K562 (cell line): ENCODE data around the gene SCN1B. TPM values are rescaled to one million over a fixed set of nuclear protein-coding genes. Genes with fewer than 3 reads are reported as not detected.

Experiments used
- HMGN3 ChIP-seq: IDR thresholded peaks from 2 replicates; pipeline ENCODE4 v1.6.1; 2011; ENCODE audit warnings: borderline replicate concordance, low read depth, mild to moderate bottlenecking, mixed read lengths, low read length; ENCODE audit not compliant: insufficient read length; ENCODE audit errors: extremely low read depth
- KDM1A ChIP-seq, 2 experiments: fragments of 450-650 bp; IDR thresholded peaks; 2 replicates each; pipeline ENCODE4 v1.6.1; 2016; ENCODE audit warnings: mild to moderate bottlenecking in 2 of 2
- MXI1 ChIP-seq: IDR thresholded peaks from 2 replicates; pipeline ENCODE4 v1.6.1; 2011; ENCODE audit warnings: low read depth, mild to moderate bottlenecking, improper control_type of control experiment, low read length
- RHOXF2B ChIP-seq: fragments of 250-450 bp; sonication (Bioruptor Pico); conservative IDR thresholded peaks from 2 replicates; pipeline ENCODE4 v1.5.1; 2021
- SREBF1 ChIP-seq: fragments of 150-350 bp; IDR thresholded peaks from 2 replicates; pipeline ENCODE4 v1.6.1; 2014; ENCODE audit warnings: antibody characterized with exemption, low read depth, low read length, borderline replicate concordance
- ZNF121 ChIP-seq: sonication (generic); formaldehyde crosslinking; conservative IDR thresholded peaks from 2 replicates; pipeline ENCODE4 v1.8.0; 2022; ENCODE audit warnings: missing genetic modification reagents
- polyA plus RNA-seq, 8 experiments: library from polyadenylated mRNA; depleted of rRNA in 4 of 8; stranded (reverse) in 5 of 8; unstranded in 3 of 8; fragments of >200 nt; fragmentation: Nextera tagmentation in 2 of 8; fragmentation: Illumina TruSeq in 1 of 8; extraction: Ambion mirVana in 2 of 8; extraction: Trizol in 1 of 8; gene quantifications; 2 replicates each; pipeline versions ENCODE4 v1.2.1 to v1.2.3, GENCODE V29; 2011 to 2014; ENCODE audit warnings: inconsistent platforms in 1 of 8, missing spikeins in 1 of 8
- total RNA-seq, 7 experiments: library from RNA; depleted of rRNA in 6 of 7; stranded (reverse); fragments of >200 nt in 6 of 7; fragmentation: Illumina TruSeq in 2 of 7; extraction: Trizol in 2 of 7; gene quantifications; 2 replicates each; pipeline versions ENCODE4 v1.2.1 to v1.2.3, GENCODE V29; 2011 to 2021; ENCODE audit warnings: low replicate concordance in 1 of 7
- TF ChIP-seq, protein P1 (sequence below), 2 experiments: IDR thresholded peaks in 1 of 2; conservative IDR thresholded peaks in 1 of 2; 2 replicates each; pipeline ENCODE4 v1.6.1; 2016; ENCODE audit warnings: low read depth in 2 of 2, mild to moderate bottlenecking in 1 of 2, missing compliant biosample characterization in 1 of 2, missing genetic modification characterization in 1 of 2, moderate library complexity in 1 of 2

The SCN1B gene
- total and polyA plus RNA-seq, 9 of the 15 experiments (the other 6 are each of a cell fraction or from before 2014, with no cell fraction given): 0.03 to 2.5 (median 0.91) TPM

DNA sequence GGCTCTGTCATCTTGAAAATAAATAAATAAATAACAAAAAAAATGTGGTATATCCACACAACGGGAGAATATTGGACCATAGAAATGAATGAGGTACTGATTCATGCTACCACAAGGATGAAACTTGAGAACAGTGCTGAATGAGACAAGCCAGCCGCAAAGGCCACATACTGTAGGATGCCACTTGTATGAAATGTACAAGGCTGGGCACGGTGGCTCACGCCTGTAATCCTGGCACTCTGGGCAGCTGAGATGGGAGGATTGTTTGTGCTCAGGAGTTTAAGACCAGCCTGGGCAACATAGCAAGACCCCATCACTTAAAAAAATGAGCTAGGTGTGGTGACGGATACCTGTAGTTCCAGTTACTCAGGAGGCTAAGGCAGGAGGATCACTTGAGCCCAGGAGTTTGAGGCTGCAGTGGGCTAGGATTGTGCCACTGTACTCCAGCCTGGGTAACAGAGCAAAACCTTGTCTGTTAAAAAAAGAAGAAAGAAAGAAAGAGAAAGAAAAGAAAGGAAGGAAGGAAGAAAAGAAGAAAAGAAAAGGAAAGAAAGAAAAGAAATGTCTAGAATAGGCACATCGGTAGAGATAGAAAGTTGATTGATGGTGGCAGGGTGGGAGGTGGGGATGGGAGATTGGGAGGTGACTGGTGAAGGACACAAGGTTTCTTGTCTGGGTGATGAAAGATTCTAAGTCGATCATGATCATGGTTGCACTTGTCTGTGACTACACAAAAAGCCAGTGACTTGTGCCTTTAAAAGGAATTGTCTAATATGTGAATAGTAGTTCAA, 31.5 kb downstream of the SCN1B start (continued):
- TF ChIP-seq RHOXF2B (CRISPR knock-in tag) (no peak), KDM1A (IDR thresholded peaks at IDR 0.05) (no peak), ZNF121 (CRISPR knock-in tag) (peak; percentile 77), HMGN3 (no peak), MXI1 (no peak), SREBF1 (no peak)
- TF ChIP-seq, protein P1, sequence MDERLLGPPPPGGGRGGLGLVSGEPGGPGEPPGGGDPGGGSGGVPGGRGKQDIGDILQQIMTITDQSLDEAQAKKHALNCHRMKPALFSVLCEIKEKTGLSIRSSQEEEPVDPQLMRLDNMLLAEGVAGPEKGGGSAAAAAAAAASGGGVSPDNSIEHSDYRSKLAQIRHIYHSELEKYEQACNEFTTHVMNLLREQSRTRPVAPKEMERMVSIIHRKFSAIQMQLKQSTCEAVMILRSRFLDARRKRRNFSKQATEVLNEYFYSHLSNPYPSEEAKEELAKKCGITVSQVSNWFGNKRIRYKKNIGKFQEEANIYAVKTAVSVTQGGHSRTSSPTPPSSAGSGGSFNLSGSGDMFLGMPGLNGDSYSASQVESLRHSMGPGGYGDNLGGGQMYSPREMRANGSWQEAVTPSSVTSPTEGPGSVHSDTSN (CRISPR knock-in tag; IDR thresholded peaks at IDR 0.05; ENCODE audit: low read depth): no peak
- TF ChIP-seq, protein P1 (tag; conservative IDR thresholded peaks at IDR 0.05; ENCODE audit: low read depth): peak; percentile 31; the same call in 1 of the 2 replicates
